Activated CD4-positive, alpha-beta memory T cell treated with anti-CD3 and anti-CD28 coated beads, Interleukin-2, amount 10 ng/mL, durations not matched to agents 7 days and 5 days (primary cell): ENCODE results near the gene FNDC4. TPM values are rescaled to one million over a fixed set of nuclear protein-coding genes. Genes with fewer than 3 reads are reported as not detected.

Source experiments
- CTCF ChIA-PET: fragments of 350-600 bp; sonication (Branson Sonifier 250); formaldehyde crosslinking; loops from one replicate; lab custom pipeline; 2021; ENCODE audit warnings: antibody characterized with exemption, inconsistent platforms; lab: Charles Lee
- POLR2A ChIA-PET: fragments of 350-600 bp; sonication (Branson Sonifier 250); formaldehyde crosslinking; loops from one replicate; lab custom pipeline; 2021; ENCODE audit warnings: antibody characterized with exemption; lab: Charles Lee
- DNase-seq: peaks from one replicate; pipeline ENCODE4 v3.0.0-alpha.2; 2020
- H3K27ac Mint-ChIP-seq: one replicate; pipeline ENCODE4 v1.8.0; 2021; ENCODE audit warnings: mild to moderate bottlenecking, mixed read lengths
- H3K27me3 Mint-ChIP-seq: one replicate; pipeline ENCODE4 v1.8.0; 2021; ENCODE audit warnings: mixed read lengths
- H3K36me3 Mint-ChIP-seq: one replicate; pipeline ENCODE4 v1.8.0; 2021; ENCODE audit warnings: low read depth, mixed read lengths
- H3K4me1 Mint-ChIP-seq: one replicate; pipeline ENCODE4 v1.8.0; 2021; ENCODE audit warnings: mixed read lengths
- H3K4me3 Mint-ChIP-seq: one replicate; pipeline ENCODE4 v1.8.0; 2021; ENCODE audit warnings: mild to moderate bottlenecking, mixed read lengths
- H3K9me3 Mint-ChIP-seq: one replicate; pipeline ENCODE4 v1.8.0; 2021; ENCODE audit warnings: mixed read lengths
- total RNA-seq, 2 experiments: library from RNA; stranded (reverse); gene quantifications; one replicate each; pipeline ENCODE4 v1.2.3, GENCODE V29; 2021

The FNDC4 gene
- total RNA-seq, 2 experiments from 2014 or later, result not detected

DNA sequence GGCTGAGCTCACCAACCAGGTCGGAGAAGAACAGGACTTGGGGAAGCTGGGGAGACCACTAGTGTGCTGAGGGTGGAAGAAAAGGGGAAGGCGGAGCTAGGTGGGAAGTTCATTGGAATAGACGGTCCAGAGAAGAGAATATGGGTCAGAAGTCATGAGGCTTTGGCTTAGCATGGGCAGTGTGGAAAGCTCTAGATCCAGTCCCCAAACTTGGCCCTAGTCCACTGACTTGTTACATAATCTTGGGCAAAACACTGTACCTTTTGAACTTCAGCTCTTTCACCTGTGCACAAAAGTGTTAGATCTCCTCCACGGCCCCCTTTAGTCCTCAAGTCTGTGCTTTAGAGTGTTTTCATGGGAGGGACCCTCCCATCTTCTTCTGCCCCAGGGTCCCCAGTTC, 12.3 kb upstream of the FNDC4 start:
- Mint-ChIP-seq H3K27ac (no peak overlapping the region), H3K27me3 (peaks cover 6% of the 10 kb centered on the region), H3K4me1 (no peaks in the 10 kb centered on the region), H3K36me3 (no peaks in the 10 kb centered on the region), H3K9me3 (no peaks in the 10 kb centered on the region), H3K4me3 (no peak overlapping the region)
- ChIA-PET POLR2A (no interaction called here), CTCF (no interaction called here)
- no peak for DNase-seq

DNA sequence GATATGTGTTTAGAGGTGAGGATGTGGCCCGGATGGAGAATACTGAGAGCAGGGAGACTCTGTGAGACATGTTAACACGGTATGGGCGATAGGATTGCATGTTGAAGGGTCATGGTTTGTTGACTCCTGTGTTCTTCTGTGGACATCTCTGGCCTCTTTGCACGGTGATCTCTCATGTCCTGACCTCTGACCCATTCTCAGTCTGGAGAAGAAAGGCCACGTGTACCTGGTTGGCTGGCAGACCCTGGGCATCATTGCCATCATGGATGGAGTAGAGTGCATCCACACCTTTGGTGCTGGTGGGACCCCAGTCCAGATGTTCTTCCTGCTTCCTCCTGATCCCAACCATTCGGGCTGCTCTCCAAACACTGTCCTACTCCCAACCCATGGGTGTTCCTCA, 11.6 kb upstream of the FNDC4 start:
- no peaks in the 10 kb centered on the region for H3K36me3 Mint-ChIP-seq
- ChIA-PET POLR2A (no interaction called here), CTCF (no interaction called here)
- H3K9me3 Mint-ChIP-seq, result no peaks in the 10 kb centered on the region
- DNase-seq, result no peak
- no peak overlapping the region for H3K4me3 Mint-ChIP-seq
- no peaks in the 10 kb centered on the region for H3K4me1 Mint-ChIP-seq
- no peak overlapping the region for H3K27ac Mint-ChIP-seq
- peaks cover 4% of the 10 kb centered on the region for H3K27me3 Mint-ChIP-seq

DNA sequence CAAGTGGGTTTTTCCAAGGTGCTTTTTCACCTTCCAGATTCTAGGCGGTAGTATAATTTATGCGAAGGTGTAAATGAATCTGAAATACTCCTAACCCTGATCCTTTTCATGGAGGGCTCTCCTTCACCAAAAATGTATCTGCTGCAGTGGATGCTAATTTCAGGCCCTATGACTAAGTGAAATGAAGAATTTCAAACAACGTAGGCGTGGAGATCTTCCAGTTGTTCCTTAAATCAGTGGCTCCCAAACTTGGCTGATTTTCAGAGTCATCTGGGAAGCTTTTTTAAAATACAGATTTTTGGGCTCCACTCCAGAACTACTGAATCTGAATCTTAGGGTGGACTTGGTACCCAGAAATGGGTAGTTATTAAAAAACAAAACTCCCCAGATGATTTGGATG, 7.1 kb upstream of the FNDC4 start:
- H3K4me1 Mint-ChIP-seq, result no peaks in the 10 kb centered on the region
- H3K27ac Mint-ChIP-seq, result no peak overlapping the region
- CTCF ChIA-PET, result no interaction called here
- peaks cover 20% of the 10 kb centered on the region for H3K27me3 Mint-ChIP-seq
- POLR2A ChIA-PET, result no interaction called here
- no peak overlapping the region for H3K4me3 Mint-ChIP-seq
- no peaks in the 10 kb centered on the region for H3K9me3 Mint-ChIP-seq
- no peaks in the 10 kb centered on the region for H3K36me3 Mint-ChIP-seq
- no peak for DNase-seq

DNA sequence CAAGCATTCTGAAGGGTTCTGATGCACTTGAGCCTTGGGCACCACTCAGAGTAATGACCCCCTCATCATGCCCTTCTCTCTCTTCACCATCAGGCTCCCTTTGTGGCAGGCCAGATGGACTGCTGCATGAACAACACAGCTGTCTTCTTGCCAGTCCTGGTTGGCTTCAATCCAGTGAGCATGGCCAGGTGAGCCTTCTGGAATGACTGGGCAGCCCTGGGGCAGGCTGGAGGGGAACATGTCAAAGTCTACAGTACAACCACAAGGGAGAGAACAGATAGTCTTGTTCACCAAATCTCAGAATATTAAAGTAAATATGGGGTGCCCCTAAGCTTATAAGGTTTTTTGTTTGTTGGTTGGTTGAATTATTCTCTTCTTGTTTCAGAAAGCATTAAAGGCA, 6.0 kb upstream of the FNDC4 start:
- POLR2A ChIA-PET, result no interaction called here
- Mint-ChIP-seq H3K4me3 (no peak overlapping the region), H3K36me3 (no peaks in the 10 kb centered on the region), H3K27ac (no peak overlapping the region), H3K4me1 (peaks cover under 1% of the 10 kb centered on the region), H3K27me3 (peaks cover 30% of the 10 kb centered on the region), H3K9me3 (no peaks in the 10 kb centered on the region)
- CTCF ChIA-PET, result no interaction called here
- no peak for DNase-seq

DNA sequence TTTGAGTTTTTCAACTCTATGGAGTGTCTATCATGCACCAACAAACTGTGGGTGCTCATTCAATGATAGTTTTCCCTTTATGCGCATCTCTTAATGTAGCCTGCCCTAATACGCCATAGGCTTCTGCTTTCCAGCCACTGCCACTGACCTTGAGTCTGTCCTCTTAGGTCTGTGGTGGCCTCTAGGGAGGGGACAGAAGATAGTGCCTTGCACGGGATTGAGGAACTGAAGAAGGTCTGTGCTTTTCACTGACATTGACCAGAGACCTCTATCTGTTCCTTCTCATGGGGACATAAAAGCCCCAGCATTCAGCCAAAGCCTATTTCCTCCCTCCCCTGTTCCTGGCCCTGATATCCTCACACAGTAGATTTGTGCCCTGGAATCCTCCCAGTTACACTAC, 4.0 kb upstream of the FNDC4 start:
- Mint-ChIP-seq H3K9me3 (no peaks in the 10 kb centered on the region), H3K4me1 (peaks cover 10% of the 10 kb centered on the region), H3K4me3 (no peak overlapping the region), H3K36me3 (no peaks in the 10 kb centered on the region), H3K27ac (no peak overlapping the region), H3K27me3 (peaks cover 45% of the 10 kb centered on the region)
- DNase-seq, result no peak
- ChIA-PET POLR2A (no interaction called here), CTCF (no interaction called here)

DNA sequence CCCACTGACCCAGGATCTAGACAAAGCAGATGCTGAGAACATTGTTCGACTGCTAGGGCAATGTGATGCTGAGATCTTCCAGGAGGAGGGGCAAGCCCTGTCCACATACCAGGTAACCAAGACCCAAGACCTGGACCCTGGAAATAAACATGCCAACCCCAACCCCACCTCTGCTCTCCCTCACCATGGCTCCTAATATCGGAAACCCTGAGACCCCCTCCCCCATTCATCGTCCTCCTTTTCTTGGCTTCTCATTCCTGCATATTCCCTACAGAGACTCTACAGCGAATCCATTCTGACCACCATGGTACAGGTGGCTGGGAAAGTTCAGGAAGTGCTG, 2.3 kb upstream of the FNDC4 start:
- H3K4me1 Mint-ChIP-seq, result peaks cover 14% of the 10 kb centered on the region
- no peak for DNase-seq
- H3K36me3 Mint-ChIP-seq, result no peaks in the 10 kb centered on the region
- no peak overlapping the region for H3K27ac Mint-ChIP-seq
- H3K9me3 Mint-ChIP-seq, result no peaks in the 10 kb centered on the region
- H3K27me3 Mint-ChIP-seq, result peaks cover 53% of the 10 kb centered on the region
- ChIA-PET POLR2A (no interaction called here), CTCF (no interaction called here)
- H3K4me3 Mint-ChIP-seq, result no peak overlapping the region

DNA sequence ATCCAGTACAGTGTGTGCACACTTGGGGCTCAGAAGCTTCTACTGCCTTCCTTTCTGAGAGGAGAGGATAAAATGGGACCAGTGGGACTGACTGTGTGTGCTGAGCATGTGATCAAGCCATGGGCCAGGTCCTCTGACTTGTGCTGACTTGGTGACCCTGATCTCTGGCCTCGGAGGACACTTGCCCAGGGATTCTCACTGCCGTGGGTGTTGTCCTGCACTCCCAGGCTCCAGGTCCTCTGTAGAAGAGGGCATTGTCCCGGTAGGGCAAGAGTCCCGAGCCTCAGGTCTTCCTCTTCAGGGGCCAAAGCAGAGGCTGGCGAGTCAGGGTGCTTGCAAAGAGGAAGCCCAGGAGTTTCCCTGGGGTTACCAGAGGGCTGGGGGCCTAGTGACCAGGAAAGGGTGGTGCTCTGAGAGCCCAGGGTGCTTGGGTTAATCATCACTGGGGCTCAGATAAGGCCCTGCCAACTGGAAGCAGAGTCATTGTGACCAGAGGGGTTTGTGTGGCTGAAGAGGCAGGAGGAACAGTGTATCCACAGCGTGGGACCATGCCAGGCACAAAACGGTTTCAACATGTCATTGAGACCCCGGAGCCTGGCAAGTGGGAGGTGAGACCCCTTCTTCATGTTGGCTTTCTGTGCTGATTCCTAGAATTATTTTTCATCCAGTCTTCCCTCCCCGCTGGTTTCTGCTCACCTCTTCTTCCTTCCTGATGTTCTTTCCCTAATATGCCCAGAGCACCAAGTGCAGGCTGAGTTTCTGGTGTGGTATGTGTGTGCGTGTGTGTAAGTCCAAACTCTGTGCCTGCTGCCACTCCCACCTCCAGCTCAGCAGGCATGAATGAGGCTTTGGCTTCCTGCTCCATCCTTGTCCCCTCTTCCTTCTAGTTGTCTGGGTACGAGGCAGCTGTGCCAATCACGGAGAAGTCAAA, 1.6 kb upstream of the FNDC4 start, which contains the start of gene GCKR:
Gene GCKR (plus strand): TSS at position 483 of the 931 bp plus-strand sequence. CDS start 66 bp downstream, at position 549.
- H3K36me3 Mint-ChIP-seq, result no peaks in the 10 kb centered on the region
- no peak for DNase-seq
- H3K9me3 Mint-ChIP-seq, result no peaks in the 10 kb centered on the region
- peak within 1 kb of the TSS; percentile 59 for H3K4me3 Mint-ChIP-seq
- ChIA-PET POLR2A (no interaction called here), CTCF (no interaction called here)
- H3K27me3 Mint-ChIP-seq, result peaks cover 53% of the 10 kb centered on the region
- H3K27ac Mint-ChIP-seq, result no peak within 1 kb of the TSS
- peaks cover 14% of the 10 kb centered on the region for H3K4me1 Mint-ChIP-seq

DNA sequence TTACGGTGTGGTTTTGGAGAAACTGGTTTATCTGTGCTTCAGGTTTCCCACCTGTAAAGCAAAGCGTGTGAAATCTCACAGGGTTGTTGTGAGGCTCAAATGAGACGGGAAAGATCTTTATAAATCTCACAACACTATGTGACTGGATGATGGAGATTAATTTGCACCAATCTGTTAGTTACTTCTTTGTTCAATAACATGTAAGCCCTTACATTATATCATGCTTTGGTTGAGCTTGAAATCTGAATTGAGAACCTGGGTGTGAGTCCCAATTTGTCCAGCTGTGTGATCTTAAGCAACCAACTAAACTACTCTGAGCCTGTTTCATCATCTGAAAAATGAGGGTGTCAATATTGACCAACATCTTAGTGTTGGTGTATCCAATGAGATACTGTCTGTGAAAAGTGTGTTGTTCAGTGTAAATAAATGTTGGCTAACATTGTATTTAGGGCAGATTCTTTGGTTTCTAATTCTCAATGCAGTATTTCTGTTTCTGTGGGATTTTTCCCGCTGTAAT, 898 bp upstream of the FNDC4 start:
- no peaks in the 10 kb centered on the region for H3K9me3 Mint-ChIP-seq
- DNase-seq, result no peak
- no peak overlapping the region for H3K27ac Mint-ChIP-seq
- POLR2A ChIA-PET, result no interaction called here
- CTCF ChIA-PET, result no interaction called here
- peaks cover 18% of the 10 kb centered on the region for H3K4me1 Mint-ChIP-seq
- no peaks in the 10 kb centered on the region for H3K36me3 Mint-ChIP-seq
- peak overlapping the region; percentile 59 for H3K4me3 Mint-ChIP-seq
- H3K27me3 Mint-ChIP-seq, result peaks cover 53% of the 10 kb centered on the region

DNA sequence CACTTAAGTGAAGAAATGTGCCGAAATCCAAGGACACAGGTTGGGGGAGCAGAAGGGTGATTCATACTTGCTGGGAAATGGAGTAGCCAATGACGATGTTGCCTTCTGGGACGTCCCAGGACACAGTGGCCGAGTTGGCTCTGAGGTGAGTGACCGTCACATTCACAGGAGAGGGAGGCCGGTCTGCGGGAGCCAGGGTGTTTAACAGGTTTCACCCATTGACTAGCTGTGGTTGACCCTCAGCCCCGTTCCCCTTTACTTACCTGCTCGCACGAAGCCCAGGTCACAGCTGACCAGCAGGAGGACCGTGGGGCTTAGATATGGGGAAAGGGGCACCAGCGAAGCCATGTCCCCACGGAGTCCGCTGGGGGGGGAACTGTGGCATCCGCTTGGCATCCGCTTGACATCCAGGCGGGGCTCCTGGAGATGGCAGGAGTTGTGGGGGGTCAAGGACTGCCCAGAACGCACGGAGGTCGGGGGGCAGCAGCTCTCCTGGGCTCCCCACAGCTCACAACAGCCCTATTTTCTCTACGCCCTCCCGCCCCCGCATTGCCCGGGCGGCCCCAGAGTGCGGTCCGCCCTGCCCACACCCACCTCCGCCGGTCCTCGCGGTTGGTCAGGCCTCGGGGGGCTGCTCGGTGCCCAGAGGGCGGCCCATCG, 586 bp downstream of the FNDC4 start:
- peaks cover 30% of the 10 kb centered on the region for H3K4me1 Mint-ChIP-seq
- peaks cover 53% of the 10 kb centered on the region for H3K27me3 Mint-ChIP-seq
- DNase-seq, result no peak
- CTCF ChIA-PET, result no interaction called here
- peak overlapping the region; percentile 45 for H3K4me3 Mint-ChIP-seq
- no peaks in the 10 kb centered on the region for H3K9me3 Mint-ChIP-seq
- POLR2A ChIA-PET, result no interaction called here
- H3K27ac Mint-ChIP-seq, result no peak overlapping the region
- no peaks in the 10 kb centered on the region for H3K36me3 Mint-ChIP-seq

DNA sequence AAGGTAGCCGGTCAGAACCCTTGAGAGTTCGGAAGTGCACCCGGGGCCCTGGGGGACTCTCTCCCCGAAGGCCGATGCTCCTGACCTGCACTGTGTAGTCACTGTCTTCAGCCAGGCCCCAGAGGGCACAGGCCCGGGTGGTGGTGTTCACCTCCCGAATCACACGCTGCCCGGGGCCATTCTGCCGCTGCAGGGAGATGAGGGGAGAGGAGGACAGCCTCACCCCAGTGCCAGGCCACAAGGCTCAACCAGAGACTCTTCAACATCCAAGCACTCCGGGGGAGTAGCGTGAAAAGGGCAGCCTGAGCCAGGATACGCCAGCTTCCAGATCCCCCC, 1.1 kb downstream of the FNDC4 start:
- no peak overlapping the region for H3K27ac Mint-ChIP-seq
- DNase-seq, result no peak
- no peaks in the 10 kb centered on the region for H3K9me3 Mint-ChIP-seq
- ChIA-PET POLR2A (no interaction called here), CTCF (no interaction called here)
- peaks cover 35% of the 10 kb centered on the region for H3K4me1 Mint-ChIP-seq
- H3K27me3 Mint-ChIP-seq, result peaks cover 49% of the 10 kb centered on the region
- no peaks in the 10 kb centered on the region for H3K36me3 Mint-ChIP-seq
- peak overlapping the region; percentile 21 for H3K4me3 Mint-ChIP-seq

DNA sequence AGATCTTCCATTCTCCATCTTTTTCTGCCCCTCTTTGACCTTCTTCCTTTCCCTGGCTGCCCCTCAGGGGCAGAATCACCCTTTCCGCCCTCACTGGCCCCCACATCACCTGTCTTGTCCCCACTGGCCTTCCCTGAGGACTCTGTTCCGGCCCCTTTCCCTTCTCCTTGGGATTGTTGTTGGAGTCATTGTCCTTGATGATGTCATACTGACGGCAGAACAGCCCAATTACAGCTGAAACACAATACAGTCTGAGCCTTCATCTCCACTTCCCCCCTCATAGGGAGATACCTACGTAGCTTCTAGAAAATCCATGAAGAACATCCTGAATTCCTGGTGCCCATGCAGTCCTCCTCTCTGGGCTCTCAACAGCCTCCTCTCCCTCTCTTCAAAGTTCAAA, 2.4 kb downstream of the FNDC4 start:
- Mint-ChIP-seq H3K36me3 (no peaks in the 10 kb centered on the region), H3K27me3 (peaks cover 38% of the 10 kb centered on the region), H3K4me3 (no peak overlapping the region), H3K9me3 (no peaks in the 10 kb centered on the region), H3K27ac (no peak overlapping the region), H3K4me1 (peaks cover 39% of the 10 kb centered on the region)
- ChIA-PET POLR2A (no interaction called here), CTCF (interaction anchor here (0.7 kb wide), 1 partner anchor 154 kb away, joined by 3 read pairs; no protein-coding TSS in a partner anchor)
- DNase-seq, result no peak

DNA sequence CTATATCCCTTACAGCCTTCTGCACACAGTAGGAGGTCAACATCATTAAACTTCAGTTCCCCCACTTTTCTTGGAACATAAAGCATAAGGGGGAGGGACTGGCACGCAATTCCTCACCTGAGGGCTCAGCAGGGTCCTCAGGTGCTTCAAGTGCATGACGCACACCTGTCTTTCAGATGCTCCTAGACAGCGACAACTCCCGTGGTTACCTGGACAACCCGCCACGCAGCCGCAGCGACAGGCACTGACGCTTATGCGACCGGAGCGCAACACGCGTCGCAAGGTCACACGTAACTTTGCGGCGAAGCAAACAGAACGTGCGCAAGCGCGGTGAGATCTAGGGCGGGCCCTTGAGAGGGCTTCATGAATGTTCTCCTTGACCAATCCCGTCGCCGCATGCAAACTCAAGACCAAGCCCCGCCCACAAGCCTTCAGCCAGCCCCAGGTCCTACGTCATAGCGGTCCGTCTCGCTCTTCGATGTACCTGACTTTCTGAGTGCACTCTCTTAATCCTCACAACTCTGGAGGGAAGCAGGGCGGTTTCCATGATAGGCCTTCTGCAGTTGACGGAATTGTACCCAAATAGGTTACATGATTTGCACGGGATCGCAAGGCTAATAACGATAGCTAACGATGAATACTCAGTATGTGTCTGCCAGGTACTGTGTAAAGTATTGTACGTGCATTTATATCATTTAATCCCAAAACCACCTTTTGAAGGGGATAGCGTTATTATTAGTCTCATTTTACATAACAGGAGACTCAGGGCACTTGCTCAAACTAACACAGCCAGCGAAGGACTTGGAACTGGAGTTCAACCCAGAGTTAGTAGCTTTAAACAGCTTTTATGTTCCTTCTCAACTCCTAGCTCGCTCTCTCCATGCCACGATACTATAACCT, 5.3 kb downstream of the FNDC4 start, which contains the start of gene IFT172:
Gene IFT172 (minus strand): TSS at position 246 of the 900 bp plus-strand sequence. CDS start 90 bp downstream, at position 156.
- peak within 1 kb of the TSS; percentile 74 for H3K4me3 Mint-ChIP-seq
- peak within 1 kb of the TSS; percentile 71 for H3K27ac Mint-ChIP-seq
- CTCF ChIA-PET, result interaction anchor here (2.9 kb wide), 1 partner anchor 194 kb away, joined by 11 read pairs; no protein-coding TSS in a partner anchor
- H3K36me3 Mint-ChIP-seq, result no peaks in the 10 kb centered on the region
- H3K4me1 Mint-ChIP-seq, result peaks cover 30% of the 10 kb centered on the region
- H3K9me3 Mint-ChIP-seq, result no peaks in the 10 kb centered on the region
- POLR2A ChIA-PET, result interaction anchor here (0.5 to 1.2 kb wide), 3 partner anchors 62 to 86 kb away, joined by 4 to 6 read pairs (median 4); partner anchors contain the start of genes NRBP1 and PPM1G
- DNase-seq, result peak; percentile 100
- peaks cover 14% of the 10 kb centered on the region for H3K27me3 Mint-ChIP-seq
